Mammary epithelial cell (primary cell): Measurements from ENCODE around the gene PARVB.

Experiments
- EZH2 ChIP-seq: IDR thresholded peaks from 2 replicates; pipeline ENCODE4 v1.6.1; 2012; ENCODE audit warnings: low read length, inconsistent platforms, borderline replicate concordance
- TF ChIP-seq, protein P1 (sequence below), 2 donors: IDR thresholded peaks in 1 of 2; conservative IDR thresholded peaks in 1 of 2; 2 replicates each; pipeline ENCODE4 v1.5.1; 2011 to 2012; ENCODE audit warnings: inconsistent platforms in 2 of 2, low read length in 2 of 2, mild to moderate bottlenecking in 2 of 2, control low read depth in 1 of 2, low read depth in 1 of 2; ENCODE audit not compliant: insufficient read depth in 1 of 2; ENCODE audit errors: extremely low read depth in 1 of 2

- TF ChIP-seq, protein P1, sequence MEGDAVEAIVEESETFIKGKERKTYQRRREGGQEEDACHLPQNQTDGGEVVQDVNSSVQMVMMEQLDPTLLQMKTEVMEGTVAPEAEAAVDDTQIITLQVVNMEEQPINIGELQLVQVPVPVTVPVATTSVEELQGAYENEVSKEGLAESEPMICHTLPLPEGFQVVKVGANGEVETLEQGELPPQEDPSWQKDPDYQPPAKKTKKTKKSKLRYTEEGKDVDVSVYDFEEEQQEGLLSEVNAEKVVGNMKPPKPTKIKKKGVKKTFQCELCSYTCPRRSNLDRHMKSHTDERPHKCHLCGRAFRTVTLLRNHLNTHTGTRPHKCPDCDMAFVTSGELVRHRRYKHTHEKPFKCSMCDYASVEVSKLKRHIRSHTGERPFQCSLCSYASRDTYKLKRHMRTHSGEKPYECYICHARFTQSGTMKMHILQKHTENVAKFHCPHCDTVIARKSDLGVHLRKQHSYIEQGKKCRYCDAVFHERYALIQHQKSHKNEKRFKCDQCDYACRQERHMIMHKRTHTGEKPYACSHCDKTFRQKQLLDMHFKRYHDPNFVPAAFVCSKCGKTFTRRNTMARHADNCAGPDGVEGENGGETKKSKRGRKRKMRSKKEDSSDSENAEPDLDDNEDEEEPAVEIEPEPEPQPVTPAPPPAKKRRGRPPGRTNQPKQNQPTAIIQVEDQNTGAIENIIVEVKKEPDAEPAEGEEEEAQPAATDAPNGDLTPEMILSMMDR (conservative IDR thresholded peaks at IDR 0.05 in 1 of 2, IDR thresholded peaks at IDR 0.05 in 1 of 2; ENCODE audit: extremely low read depth in 1 of 2, insufficient read depth in 1 of 2, low read depth in 1 of 2, low read length in 2 of 2), result no peak
- TF ChIP-seq EZH2, result no peak
These were observed 168.9 kb downstream of the PARVB start for GRCh38 chr22:44192816-44193534.
